ENCODE measurements around the gene POU4F2.

Gene POU4F2

GRCh38 chr4:146638786-146639505 is at the start of gene POU4F2:
Gene POU4F2 (plus strand): TSS chr4:146638893. CDS start chr4:146639141, 248 bp downstream.
- no peak for DNase-seq

- no peak for DNase-seq
Observed at GRCh38 chr4:146590801-146591200, 47.9 kb upstream of the POU4F2 start.

DNA sequence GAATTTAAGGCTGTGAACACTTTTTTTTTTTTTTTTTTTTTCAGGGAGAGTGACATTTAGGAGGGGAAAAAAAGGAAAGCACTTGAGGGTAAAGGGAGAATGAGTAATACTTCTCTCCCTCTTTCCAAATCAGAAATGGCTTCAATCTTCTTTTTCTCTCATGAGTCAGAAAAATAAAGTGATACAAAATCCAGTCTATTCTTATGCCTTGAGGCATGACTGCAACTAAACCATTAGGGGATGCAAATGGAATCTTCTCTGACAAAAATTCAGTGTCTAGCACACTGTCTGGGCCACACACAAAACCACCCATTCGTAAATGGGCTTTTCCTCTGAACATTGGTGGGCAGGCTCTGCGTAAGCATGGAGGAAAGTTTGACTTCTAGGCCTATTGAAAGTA is 46.7 kb upstream of the POU4F2 start:
- DNase-seq, result no peak

- DNase-seq, result no peak
Observed at GRCh38 chr4:146632770-146633470, 5.8 kb upstream of the POU4F2 start.

DNA sequence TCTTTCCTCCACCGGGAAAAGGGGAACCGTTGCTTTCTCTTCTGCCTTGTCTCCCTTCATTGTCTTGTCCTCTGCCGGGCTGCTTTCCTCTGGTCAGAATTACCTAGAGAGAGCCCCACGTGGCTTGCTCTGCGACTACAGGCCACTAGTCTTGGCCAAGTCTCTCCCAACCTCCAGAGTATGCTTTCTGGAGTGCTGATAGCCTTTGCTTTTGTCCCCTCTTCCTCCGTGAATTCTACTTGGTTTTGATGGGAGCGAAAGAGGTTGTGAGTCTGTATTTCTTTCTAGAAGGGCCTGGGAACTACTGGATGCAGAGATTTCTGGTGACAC is 5.3 kb upstream of the POU4F2 start:
- DNase-seq, result no peak

DNA sequence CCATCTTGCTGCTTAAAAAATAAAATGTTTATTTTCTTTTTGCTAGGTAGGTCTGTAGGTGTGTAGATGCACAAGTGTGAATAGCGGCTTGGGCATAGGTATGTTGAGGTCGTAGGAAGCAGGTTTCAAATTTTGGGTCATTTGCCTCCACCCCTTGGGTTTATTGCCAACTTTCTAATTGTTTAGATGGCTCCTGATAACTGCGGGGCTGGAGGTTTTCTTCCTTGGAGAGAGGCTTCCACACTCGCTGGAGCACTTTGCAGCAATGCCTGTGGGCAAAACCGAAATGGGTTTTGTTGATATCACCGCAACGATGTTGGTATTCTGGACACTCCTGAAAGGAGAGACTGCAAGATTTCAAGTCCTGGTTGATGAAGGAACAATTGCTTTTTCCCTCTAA is 3.9 kb upstream of the POU4F2 start:
- DNase-seq, result no peak

- no peak for DNase-seq
Observed at GRCh38 chr4:146637621-146638332, 916 bp upstream of the POU4F2 start.

DNA sequence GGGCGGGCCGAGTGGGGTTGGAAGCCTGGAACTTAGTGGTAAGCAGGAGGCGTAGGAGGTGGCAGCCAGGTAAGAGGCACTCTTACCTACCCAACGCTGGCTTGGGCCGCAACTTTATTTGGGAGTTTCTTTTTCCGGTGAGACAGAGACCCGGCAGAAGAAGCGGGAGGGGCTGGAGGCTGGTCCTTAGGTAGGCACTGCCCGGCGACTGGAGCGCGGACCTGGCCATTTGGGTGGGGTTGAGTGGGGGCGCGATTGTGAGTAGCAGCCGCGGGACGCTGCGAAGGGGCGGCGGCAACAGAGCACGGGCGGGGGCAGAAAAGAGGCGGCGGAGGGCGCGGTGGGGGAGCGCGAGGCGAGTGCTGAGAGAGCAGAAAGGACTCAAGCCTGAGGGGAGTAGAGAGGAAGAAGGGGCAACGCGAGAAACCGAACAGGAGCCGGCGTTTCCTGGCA is 334 bp upstream of the POU4F2 start:
- no peak for DNase-seq

DNA sequence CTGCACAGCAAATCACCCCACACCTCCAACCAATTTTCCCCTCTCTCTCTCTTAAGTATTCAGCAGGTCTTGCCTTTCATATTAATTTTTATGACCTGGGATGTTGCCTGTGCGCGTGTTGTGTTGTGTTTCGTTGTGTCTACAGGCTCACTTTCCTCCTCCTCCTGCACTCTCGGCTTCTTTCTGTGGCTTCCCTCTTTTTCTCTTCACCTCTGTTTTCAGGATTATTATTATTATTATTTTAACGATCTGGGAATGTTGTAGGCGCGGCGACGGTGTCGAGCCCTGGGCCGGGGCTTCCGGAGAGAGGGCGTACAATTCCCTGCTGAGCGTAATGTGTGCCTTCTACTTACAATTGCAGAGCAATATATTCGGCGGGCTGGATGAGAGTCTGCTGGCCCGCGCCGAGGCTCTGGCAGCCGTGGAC is 826 bp downstream of the POU4F2 start:
- no peak for DNase-seq

DNA sequence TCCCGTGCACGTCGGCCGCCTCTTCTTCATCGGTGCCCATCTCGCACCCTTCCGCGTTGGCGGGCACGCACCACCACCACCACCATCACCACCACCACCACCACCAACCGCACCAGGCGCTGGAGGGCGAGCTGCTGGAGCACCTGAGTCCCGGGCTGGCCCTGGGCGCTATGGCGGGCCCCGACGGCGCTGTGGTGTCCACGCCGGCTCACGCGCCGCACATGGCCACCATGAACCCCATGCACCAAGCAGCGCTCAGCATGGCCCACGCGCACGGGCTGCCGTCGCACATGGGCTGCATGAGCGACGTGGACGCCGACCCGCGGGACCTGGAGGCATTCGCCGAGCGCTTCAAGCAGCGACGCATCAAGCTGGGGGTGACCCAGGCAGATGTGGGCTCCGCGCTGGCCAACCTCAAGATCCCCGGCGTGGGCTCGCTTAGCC is 1.4 kb downstream of the POU4F2 start:
- DNase-seq, result no peak

DNA sequence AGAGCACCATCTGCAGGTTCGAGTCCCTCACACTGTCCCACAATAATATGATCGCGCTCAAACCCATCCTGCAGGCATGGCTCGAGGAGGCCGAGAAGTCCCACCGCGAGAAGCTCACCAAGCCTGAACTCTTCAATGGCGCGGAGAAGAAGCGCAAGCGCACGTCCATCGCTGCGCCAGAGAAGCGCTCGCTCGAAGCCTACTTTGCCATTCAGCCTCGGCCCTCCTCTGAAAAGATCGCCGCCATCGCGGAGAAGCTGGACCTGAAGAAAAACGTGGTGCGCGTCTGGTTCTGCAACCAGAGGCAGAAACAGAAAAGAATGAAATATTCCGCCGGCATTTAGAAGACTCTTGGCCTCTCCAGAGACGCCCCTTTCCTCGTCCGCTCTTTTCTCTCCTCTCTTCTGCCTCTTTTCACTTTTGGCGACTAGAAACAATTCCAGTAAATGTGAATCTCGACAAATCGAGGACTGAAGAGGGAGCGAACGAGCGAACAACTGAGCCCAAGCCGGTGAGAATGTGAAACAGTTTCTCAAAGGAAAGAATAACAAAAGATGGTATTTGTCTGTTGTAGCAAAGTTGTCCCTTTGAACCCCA is 1.9 kb downstream of the POU4F2 start:
- no peak for DNase-seq

DNA sequence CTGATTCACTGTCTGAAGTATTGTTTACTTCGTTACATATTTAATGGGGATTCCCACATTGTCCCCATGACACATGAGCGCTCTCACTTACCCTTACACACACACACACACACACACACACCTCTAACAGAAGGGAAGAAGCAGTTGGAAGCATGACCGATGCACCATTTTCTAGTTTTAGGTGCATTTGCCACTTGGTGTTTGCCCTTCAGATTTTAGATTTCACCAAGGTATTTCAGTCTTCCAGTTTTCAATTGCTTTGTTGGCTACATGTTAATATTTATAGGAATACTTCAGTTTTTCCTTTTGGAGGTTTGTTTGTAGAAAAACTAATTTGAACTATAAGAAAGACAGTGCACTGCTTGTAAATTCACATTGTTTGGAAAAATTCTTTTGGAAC is 3.1 kb downstream of the POU4F2 start:
- DNase-seq, result no peak

GRCh38 chr4:146643812-146644401 is 5.2 kb downstream of the POU4F2 start:
- no peak for DNase-seq

DNA sequence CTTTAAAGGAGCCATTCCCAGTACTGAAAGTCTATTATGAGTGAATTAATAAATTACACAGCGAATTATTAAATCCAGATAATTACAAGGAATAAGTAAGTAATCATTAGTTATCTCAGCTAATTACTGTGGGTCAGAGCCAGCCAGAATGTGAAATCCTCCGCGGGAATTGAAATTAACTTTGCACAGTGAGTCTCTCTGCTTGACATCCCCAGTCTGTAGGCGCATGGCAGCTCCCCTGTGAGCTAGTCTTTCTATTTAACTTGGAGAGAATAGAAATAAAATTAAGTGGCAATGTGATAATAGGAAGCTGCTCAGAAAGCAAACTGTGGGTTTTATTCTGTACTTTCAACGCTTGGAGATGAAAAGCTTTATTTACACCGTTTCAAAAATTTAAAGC is 7.2 kb downstream of the POU4F2 start:
- no peak for DNase-seq

DNA sequence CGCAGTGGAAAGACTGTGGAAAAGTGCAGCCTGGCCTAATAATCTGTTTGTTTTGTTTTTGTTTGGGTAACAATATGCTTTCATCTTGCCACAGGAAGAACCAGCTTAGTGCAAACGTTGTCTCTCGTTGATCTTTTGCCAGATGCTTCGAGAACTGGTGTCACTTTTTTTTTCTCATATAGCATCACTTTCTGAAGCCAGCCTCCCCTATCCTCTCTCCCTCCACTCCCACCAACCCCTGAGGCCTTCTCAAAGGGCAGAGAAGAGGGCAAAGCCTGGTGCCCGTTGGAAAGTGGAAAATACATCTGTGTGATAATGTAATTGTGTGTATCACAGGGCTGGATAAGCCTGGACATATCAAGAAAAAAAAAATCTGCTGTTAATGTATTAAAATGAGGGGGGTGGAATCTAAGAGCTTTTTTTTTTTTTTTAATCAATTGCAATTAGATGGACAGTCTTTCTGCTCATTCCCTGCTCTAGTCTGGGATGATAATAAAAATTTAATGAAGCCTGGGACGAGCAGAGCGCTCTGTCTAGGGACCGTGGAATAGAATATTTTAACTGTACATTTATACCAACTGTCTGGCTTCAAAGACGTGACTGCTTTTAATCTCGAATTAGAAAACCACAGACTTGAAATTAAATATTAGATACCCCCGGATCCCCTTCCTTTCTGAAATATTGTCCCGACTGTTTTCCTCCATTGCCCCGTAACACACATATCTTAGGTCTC is 8.1 kb downstream of the POU4F2 start:
- no peak for DNase-seq

DNA sequence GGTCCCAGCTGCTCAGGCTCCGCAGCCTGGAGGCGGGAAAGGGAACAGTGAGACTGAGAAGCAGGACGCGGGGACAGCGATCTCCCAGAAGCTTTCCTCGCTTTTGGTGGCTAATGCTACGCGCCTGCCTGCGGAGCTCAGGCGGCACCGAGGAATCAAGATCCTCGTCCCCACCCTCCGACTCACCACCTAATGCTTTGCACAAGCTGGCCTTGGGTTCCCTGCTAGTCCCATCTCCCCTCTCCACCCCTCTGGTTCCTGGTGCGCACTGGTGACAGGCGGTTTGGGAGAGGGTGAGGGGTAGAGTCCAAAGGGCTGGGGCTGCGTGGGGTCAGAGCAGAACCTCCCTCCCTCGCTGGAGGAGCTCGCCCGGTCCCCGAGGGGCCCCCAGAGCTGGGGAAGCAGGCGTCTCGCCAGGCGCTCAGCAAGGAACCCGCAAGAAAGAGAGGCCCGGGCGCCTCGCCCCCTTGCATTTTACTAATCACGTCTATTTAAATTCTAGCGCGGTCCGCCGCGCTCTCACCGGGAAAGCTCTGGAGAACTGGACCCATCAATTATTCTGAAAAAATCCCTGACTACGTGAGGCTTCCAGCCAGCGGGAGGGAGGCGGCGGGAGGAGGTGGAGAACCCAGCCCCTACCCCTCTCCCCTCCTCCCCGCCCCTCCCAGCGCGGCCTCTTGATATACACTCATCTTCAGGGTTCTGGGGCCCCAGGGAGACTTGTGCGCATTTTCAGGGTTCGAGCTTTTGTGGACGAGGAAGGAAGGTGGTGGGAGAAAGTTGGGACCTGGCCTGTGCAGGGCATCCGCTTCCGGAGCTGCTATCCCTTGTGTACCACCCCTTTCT is 9.1 kb downstream of the POU4F2 start:
- no peak for DNase-seq

DNA sequence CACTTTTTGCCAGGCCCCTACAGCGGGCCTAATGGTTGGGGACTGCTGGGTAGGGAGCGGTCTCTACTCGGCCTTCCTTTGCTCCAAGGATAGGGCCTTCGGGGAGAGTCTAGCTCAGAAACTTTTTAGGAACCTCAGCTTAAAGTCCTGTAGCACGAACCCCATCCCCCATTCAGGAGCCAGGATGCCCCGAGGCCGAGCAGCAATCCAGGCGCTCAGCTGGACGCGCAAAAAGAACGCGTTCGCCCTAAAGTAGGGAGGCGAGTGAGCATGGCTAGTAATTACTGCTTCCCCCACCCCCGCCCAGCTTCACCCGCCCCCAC is 9.7 kb downstream of the POU4F2 start:
- no peak for DNase-seq

DNA sequence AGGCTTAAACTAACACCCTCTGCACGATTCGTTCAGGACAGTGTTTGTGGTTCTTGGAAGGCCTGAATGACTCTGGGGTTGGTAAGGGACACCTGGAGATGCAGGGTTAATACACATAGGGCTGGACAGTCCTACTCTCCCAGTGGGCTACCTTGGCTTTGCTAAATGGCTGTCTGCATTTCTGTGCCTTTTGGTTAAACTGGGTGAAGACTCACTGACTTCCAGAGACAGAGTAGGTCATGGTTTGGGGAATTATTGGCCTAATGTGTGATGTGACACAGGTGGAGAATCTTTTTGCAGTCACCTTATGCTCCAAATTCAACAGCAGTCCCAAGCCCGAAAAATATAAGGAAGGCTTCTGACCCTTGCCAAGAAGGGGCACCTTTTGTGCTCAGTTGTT is 10.5 kb downstream of the POU4F2 start:
- DNase-seq, result no peak

GRCh38 chr4:146650034-146650433 is 11.3 kb downstream of the POU4F2 start:
- no peak for DNase-seq

DNA sequence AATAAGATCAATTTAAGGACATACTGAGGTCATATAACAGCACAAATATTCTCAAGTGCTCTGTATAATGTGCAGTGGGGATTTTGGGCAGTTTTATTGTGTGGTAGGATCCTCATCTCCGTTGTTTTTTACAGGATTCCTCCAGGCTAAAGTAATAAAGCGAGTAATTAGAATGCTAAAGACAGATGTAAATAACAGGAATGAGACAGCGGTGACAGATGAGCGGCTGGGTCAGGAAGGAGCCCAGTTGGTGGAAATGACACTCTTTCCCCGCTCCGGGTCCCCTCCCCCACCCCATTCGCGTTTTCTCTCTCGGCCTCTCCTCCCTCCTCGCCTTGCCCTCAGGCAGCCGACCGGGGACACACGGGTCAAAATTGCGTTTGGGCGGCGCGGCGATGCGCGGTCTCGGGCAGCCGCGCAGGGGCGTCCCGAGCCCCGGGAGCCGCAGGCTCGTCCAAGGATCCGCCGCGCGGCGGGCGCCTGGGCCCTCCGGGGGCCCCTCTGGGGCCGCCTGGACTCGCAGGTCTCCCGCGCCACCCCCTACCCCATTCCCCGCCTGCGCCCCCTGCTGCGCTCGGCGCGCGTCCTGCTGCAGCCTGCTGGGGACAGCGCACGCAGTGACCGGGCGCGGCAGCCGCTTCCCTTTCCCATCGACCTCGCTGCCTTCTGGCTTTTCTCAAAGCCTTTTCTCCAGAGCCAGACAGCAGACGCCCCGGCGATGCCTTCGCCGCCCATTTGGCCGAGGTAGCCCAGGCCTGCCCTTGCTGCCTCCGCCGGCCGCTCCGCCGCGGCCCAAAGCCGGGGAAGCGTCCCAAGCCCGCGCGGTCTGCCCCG is 16.2 kb downstream of the POU4F2 start:
- no peak for DNase-seq

GRCh38 chr4:146655521-146655856 is 16.8 kb downstream of the POU4F2 start:
- DNase-seq, result no peak
